SK-N-SH (cell line): ENCODE measurements around the gene TADA3. TPM values are rescaled to one million over a fixed set of nuclear protein-coding genes. Genes with fewer than 3 reads are reported as not detected.

Experiments used
- CTCF ChIA-PET: fragments of 300-600, 350-600 bp; formaldehyde crosslinking; extraction: SDS; loops from one replicate; lab custom pipeline; 2021; lab: Yijun Ruan, JAX
- POLR2A ChIA-PET: fragments of 350-600 bp; sonication (Branson Sonifier 250); formaldehyde crosslinking; extraction: SDS; loops from one replicate; lab custom pipeline; 2020; ENCODE audit warnings: antibody characterized with exemption, inconsistent platforms; lab: Yijun Ruan, JAX
- DNase-seq: peaks from one replicate; pipeline ENCODE4 v3.0.0; 2012
- H2AFZ ChIP-seq: fragments of 200-600 bp; sonication (generic); 2 replicates; pipeline ENCODE4 v1.8.1; 2016; ENCODE audit warnings: antibody characterized with exemption, mild to moderate bottlenecking, low read depth
- H3F3A ChIP-seq: fragments of 200-600 bp; sonication (generic); replicated peaks from 2 replicates; pipeline ENCODE3; 2016; ENCODE audit warnings: antibody characterized with exemption, mild to moderate bottlenecking; ENCODE audit not compliant: insufficient read depth
- H3K27ac ChIP-seq, 2 experiments: fragments of 200-500 bp in 1 of 2; fragments of 200-600 bp in 1 of 2; sonication (Bioruptor generic) in 1 of 2; sonication (generic), shearing (Covaris generic) in 1 of 2; 2 replicates each; pipeline versions ENCODE4 v1.5.1 to v1.6.1; 2014 to 2016; ENCODE audit warnings: low read depth in 2 of 2, inconsistent platforms in 1 of 2, low read length in 1 of 2, mild to moderate bottlenecking in 1 of 2, mixed read lengths in 1 of 2
- H3K27me3 ChIP-seq: fragments of 200-600 bp; sonication (generic), shearing (Covaris generic); 2 replicates; pipeline ENCODE4 v1.6.1; 2016; ENCODE audit warnings: mixed run types; ENCODE audit not compliant: insufficient read depth
- H3K36me3 ChIP-seq, 2 experiments: fragments of 200-500 bp in 1 of 2; fragments of 200-600 bp in 1 of 2; sonication (Bioruptor generic) in 1 of 2; sonication (generic) in 1 of 2; replicated peaks in 1 of 2; 2 replicates each; pipeline versions ENCODE3 to v1.5.1; 2014 to 2016; ENCODE audit warnings: low read length in 1 of 2, mild to moderate bottlenecking in 1 of 2; ENCODE audit not compliant: insufficient read depth in 2 of 2, control insufficient read depth in 1 of 2
- H3K4me1 ChIP-seq, 2 experiments: fragments of 200-500 bp in 1 of 2; fragments of 200-600 bp in 1 of 2; sonication (Bioruptor generic) in 1 of 2; sonication (generic), shearing (Covaris generic) in 1 of 2; 2 replicates each; pipeline versions ENCODE4 v1.5.1 to v1.6.1; 2014 to 2016; ENCODE audit warnings: low read depth in 1 of 2, low read length in 1 of 2, mixed run types in 1 of 2; ENCODE audit not compliant: insufficient read depth in 2 of 2, control insufficient read depth in 1 of 2
- H3K4me2 ChIP-seq: fragments of 200-600 bp; sonication (generic), shearing (Covaris generic); 2 replicates; pipeline ENCODE4 v1.6.1; 2017; ENCODE audit warnings: mixed run types
- H3K4me3 ChIP-seq, 2 experiments: fragments of 200-500 bp in 1 of 2; fragments of 200-600 bp in 1 of 2; sonication (Bioruptor generic) in 1 of 2; sonication (generic), shearing (Covaris generic) in 1 of 2; 2 replicates each; pipeline versions ENCODE4 v1.5.1 to v1.8.1; 2014 to 2016; ENCODE audit warnings: low read depth in 2 of 2, inconsistent platforms in 1 of 2, low read length in 1 of 2, mild to moderate bottlenecking in 1 of 2, mixed read lengths in 1 of 2, moderate library complexity in 1 of 2
- H3K79me2 ChIP-seq: fragments of 200-600 bp; sonication (generic); 2 replicates; pipeline ENCODE4 v1.8.1; 2017; ENCODE audit warnings: mild to moderate bottlenecking; ENCODE audit not compliant: insufficient read depth
- H3K9ac ChIP-seq: fragments of 200-600 bp; sonication (generic); 2 replicates; pipeline ENCODE4 v1.6.1; 2017; ENCODE audit warnings: mixed run types
- H3K9me2 ChIP-seq: fragments of 200-600 bp; sonication (generic); 2 replicates; pipeline ENCODE4 v1.6.1; 2017; ENCODE audit warnings: mixed run types
- H3K9me3 ChIP-seq: fragments of 200-600 bp; sonication (generic); 2 replicates; pipeline ENCODE4 v1.6.1; 2017; ENCODE audit warnings: mixed run types, mild to moderate bottlenecking, moderate library complexity
- H4K20me1 ChIP-seq: fragments of 200-600 bp; sonication (generic); 2 replicates; pipeline ENCODE4 v1.6.1; 2017; ENCODE audit warnings: mild to moderate bottlenecking, mixed run types; ENCODE audit not compliant: insufficient read depth
- CHD2 ChIP-seq: fragments of 150-350 bp; IDR thresholded peaks from 2 replicates; pipeline ENCODE4 v1.6.1; 2018; ENCODE audit warnings: low read length; ENCODE audit not compliant: partially characterized antibody
- CTCF ChIP-seq: fragments of 200-600 bp; sonication (generic); IDR thresholded peaks from 2 replicates; pipeline ENCODE4 v1.6.1; 2017; ENCODE audit warnings: antibody characterized with exemption, mild to moderate bottlenecking, moderate library complexity
- FOSL2 ChIP-seq: IDR thresholded peaks from 2 replicates; pipeline ENCODE4 v1.4.0; 2012; ENCODE audit warnings: low read depth, mild to moderate bottlenecking, moderate library complexity, borderline replicate concordance
- FOXJ3 ChIP-seq: sonication (generic); formaldehyde crosslinking; IDR thresholded peaks from 2 replicates; pipeline ENCODE4 v1.5.1; 2020; ENCODE audit warnings: mild to moderate bottlenecking, missing genetic modification reagents
- MEF2A ChIP-seq: IDR thresholded peaks from 2 replicates; pipeline ENCODE4 v1.4.0; 2012; ENCODE audit warnings: low read depth, borderline replicate concordance
- NFIC ChIP-seq: IDR thresholded peaks from 2 replicates; pipeline ENCODE4 v1.4.0; 2012; ENCODE audit warnings: borderline replicate concordance
- POLR2AphosphoS5 ChIP-seq: IDR thresholded peaks from 2 replicates; pipeline ENCODE4 v1.6.1; 2012; ENCODE audit warnings: low read depth, low read length
- RAD21 ChIP-seq: IDR thresholded peaks from 2 replicates; pipeline ENCODE4 v1.6.1; 2012; ENCODE audit warnings: mild to moderate bottlenecking, low read length
- REST ChIP-seq: IDR thresholded peaks from 2 replicates; pipeline ENCODE4 v1.6.1; 2012; ENCODE audit warnings: mild to moderate bottlenecking, low read depth, low read length, moderate library complexity
- RXRA ChIP-seq: IDR thresholded peaks from 2 replicates; pipeline ENCODE4 v1.4.0; 2012; ENCODE audit warnings: low read depth, mild to moderate bottlenecking, borderline replicate concordance
- SMC3 ChIP-seq: IDR thresholded peaks from 2 replicates; pipeline ENCODE4 v1.6.1; 2012; ENCODE audit warnings: low read depth, low read length, improper control_type of control experiment
- TEAD4 ChIP-seq: IDR thresholded peaks from 2 replicates; pipeline ENCODE4 v1.4.0; 2012; ENCODE audit warnings: mild to moderate bottlenecking, borderline replicate concordance; ENCODE audit not compliant: insufficient read depth
- WGBS: methylation state at CpG from one replicate; pipeline ENCODE4 v1.1.6; 2017; ENCODE audit warnings: low lambda C conversion rate; 5-methylcytosine and 5-hydroxymethylcytosine counted together
- polyA plus RNA-seq, 3 experiments: library from polyadenylated mRNA; depleted of rRNA; stranded (reverse); fragments of >200 nt; gene quantifications; 2 replicates each; pipeline ENCODE4 v1.2.3, GENCODE V29; 2012
- TF ChIP-seq, protein P1 (sequence below): IDR thresholded peaks from 2 replicates; pipeline ENCODE4 v1.4.0; 2012; ENCODE audit warnings: low read depth
- TF ChIP-seq, protein P2 (sequence below): IDR thresholded peaks from 2 replicates; pipeline ENCODE4; 2012

The TADA3 gene
- polyA plus RNA-seq, 1 of the 3 experiments (the other 2 are of a cell fraction) = 102 TPM

GRCh38 chr3:9787714-9788113 lies 4.6 kb downstream of the TADA3 start:
- Histone ChIP-seq H3K36me3 (peaks cover 41 to 59% of the 10 kb centered on the region in 2 experiments), H3K4me3 (no peak overlapping the region), H3K9me3 (no peaks in the 10 kb centered on the region), H2AFZ (no peak overlapping the region), H3K4me1 (peaks cover 10 to 11% of the 10 kb centered on the region in 2 experiments; a peak in 1 of 4 replicates), H3K27ac (no peak overlapping the region), H3K4me2 (no peak overlapping the region), H3F3A (no peaks in the 10 kb centered on the region), H4K20me1 (no peaks in the 10 kb centered on the region), H3K9me2 (no peaks in the 10 kb centered on the region), H3K9ac (no peak overlapping the region), H3K27me3 (no peaks in the 10 kb centered on the region), H3K79me2 (peaks cover 22% of the 10 kb centered on the region)
- 96% methylated on average over 6 of the region's 6 CpGs for WGBS
- ChIA-PET POLR2A (no interaction called here), CTCF (no interaction called here)
- TF ChIP-seq RAD21 = no peak
- TF ChIP-seq RXRA = no peak
- TF ChIP-seq NFIC = no peak
- TF ChIP-seq, protein P1, sequence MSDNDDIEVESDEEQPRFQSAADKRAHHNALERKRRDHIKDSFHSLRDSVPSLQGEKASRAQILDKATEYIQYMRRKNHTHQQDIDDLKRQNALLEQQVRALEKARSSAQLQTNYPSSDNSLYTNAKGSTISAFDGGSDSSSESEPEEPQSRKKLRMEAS = no peak
- TF ChIP-seq, protein P2, sequence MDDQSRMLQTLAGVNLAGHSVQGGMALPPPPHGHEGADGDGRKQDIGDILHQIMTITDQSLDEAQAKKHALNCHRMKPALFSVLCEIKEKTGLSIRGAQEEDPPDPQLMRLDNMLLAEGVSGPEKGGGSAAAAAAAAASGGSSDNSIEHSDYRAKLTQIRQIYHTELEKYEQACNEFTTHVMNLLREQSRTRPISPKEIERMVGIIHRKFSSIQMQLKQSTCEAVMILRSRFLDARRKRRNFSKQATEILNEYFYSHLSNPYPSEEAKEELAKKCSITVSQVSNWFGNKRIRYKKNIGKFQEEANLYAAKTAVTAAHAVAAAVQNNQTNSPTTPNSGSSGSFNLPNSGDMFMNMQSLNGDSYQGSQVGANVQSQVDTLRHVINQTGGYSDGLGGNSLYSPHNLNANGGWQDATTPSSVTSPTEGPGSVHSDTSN = no peak
- TF ChIP-seq FOSL2 = no peak
- no peak for TF ChIP-seq POLR2AphosphoS5
- no peak for TF ChIP-seq CHD2
- no peak for TF ChIP-seq SMC3
- no peak for TF ChIP-seq REST
- no peak for TF ChIP-seq TEAD4
- no peak for TF ChIP-seq MEF2A
- no peak for DNase-seq

DNA sequence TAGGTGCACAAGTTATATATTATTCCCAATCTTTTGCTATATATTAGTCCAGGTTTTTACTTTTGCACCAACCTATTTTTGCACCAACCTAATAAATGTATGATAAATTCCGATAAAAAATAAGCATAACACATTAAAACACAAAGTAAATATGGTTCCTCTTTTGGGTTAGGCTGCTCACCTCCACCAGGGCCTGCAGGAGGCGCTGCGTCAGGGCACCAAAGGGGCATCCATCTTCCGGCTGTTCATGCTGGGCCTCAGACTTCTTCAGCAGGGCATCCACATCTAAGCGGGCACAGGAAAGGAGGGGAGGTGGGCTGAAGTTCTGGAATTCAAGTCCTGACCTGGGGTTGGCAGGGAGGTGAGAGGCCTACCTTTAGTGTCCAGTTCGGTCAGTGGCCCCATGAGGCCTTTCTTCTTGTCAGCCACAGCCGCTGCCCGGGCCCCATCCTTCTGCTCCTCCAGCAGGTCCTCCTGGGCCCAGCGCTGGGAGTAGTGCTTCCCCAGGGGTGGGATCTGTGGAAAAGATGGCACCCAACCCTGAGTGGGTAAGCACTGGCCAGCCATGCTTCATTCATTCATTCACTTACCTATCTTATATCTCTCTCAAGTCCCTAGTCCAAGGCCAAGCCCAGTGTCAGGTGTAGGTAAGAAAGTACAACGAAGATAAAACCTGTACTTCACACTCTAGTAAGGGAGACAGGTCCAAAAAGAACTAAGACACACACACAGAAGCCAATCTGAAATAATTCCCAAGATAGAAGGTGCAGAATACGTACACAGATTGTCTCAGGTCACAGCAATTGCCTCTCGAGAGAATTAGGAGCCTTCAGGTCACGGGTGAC lies 5.2 kb downstream of the TADA3 start:
- Histone ChIP-seq H3F3A (peaks cover under 1% of the 10 kb centered on the region), H3K4me3 (no peak overlapping the region), H4K20me1 (no peaks in the 10 kb centered on the region), H3K79me2 (peaks cover 20% of the 10 kb centered on the region), H2AFZ (no peak overlapping the region), H3K9me2 (no peaks in the 10 kb centered on the region), H3K9ac (no peak overlapping the region), H3K4me1 (peaks cover 10 to 11% of the 10 kb centered on the region in 2 experiments; a peak in 1 of 4 replicates), H3K27me3 (no peaks in the 10 kb centered on the region), H3K9me3 (no peaks in the 10 kb centered on the region), H3K4me2 (no peak overlapping the region), H3K36me3 (peaks cover 46 to 65% of the 10 kb centered on the region in 2 experiments), H3K27ac (no peak overlapping the region)
- WGBS = 92% methylated on average over 13 of the region's 13 CpGs
- TF ChIP-seq CTCF = peak; percentile 66
- no peak for TF ChIP-seq FOXJ3 (CRISPR knock-in tag)
- ChIA-PET POLR2A (no interaction called here), CTCF (interaction anchor here (1.0 kb wide), 1 partner anchor 37 kb away, joined by 3 read pairs; no protein-coding TSS in a partner anchor)
- DNase-seq = no peak
